Measurements from ENCODE around the gene ROCK2. TPM values are rescaled to one million over a fixed set of nuclear protein-coding genes. Genes with fewer than 3 reads are reported as not detected.

The ROCK2 gene
- total and polyA plus RNA-seq, 9 of the 15 experiments (the other 6 are each of a cell fraction or from before 2014, with no cell fraction given), result 4.9 to 30.6 (median 14.3) TPM

DNA sequence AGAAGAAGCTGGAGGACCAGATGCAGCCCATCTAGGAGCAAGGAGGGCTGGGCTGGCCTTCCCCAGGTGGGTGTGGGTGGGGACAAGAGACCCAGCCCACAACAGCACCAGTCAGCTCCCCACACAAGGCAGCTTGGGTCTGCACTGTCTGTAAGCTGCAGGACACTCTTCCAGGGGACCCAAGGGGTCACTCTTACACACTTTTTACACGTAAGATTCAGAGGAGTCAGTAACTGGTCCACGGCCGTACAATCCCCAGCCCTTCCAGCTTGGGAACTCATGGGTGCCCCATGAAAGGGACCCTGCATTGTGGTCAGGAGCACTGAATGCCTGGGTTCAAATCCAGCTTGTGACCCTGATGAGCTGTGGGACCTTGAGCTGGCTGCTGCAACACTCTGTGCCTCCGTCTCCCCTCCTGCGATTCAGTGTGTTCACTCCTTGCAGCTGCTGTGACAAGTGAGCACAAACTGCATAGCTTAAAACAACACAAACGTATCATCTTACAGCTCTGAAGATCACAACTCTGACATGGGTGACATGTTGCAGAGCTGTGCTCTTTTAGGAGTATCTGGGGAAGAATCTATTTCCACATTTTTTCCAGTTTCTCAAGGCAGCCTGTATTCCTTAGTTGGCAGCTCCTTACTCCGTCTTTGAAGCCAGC, 200.2 kb downstream of the ROCK2 start:
- no TSS peak for BruUV-seq (replicated peaks)

DNA sequence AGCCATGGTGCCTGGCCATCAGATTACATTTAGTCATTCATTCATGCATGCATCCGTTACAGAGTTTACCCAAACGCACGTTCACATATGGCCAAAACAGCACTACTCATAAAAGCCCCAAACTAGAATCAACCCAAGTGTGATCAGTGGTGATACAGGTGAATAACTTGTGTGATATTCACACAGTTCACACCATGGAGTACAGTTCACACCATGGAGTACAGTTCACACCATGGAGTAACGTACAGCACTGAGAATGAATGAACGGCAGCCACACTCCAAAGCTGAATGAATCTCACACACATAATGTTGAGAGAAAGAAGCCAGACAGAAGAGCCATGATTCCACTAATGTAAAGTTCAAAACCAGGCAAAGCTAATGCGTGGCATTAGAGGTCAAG, 201.4 kb downstream of the ROCK2 start:
- DNase-seq (ENCODE audit: extremely low read depth in 1 of 4, low spot score in 3 of 4) (no peak), FAIRE-seq (no peak), ATAC-seq (no peak)
- ChIA-PET CTCF (ENCODE audit: low intra/inter-chr PET ratio) (no interaction called here), POLR2A (interaction anchor here (2.3 kb wide), 1 partner anchor 10 kb away, joined by 7 read pairs; a partner anchor contains a TSS)
- intact Hi-C loops (cut with micrococcal nuclease) (no loop called here), in situ Hi-C loops (cut with MboI) (loop anchor here (25.0 kb wide), 1 partner anchor 269 kb away; no protein-coding TSS in a partner anchor)
- Histone ChIP-seq H3K27ac (ENCODE audit: extremely low read depth, low read depth, low read length) (no peak overlapping the region), H3K4me1 (replicated peaks in 1 of 2; ENCODE audit: control insufficient read depth in 2 of 2, insufficient read depth in 2 of 2, low read length in 2 of 2) (no peaks in the 10 kb centered on the region), H3K4me2 (ENCODE audit: insufficient read depth, low read length) (no peak overlapping the region), H3K36me3 (ENCODE audit: control insufficient read depth, insufficient read depth, low read length) (no peaks in the 10 kb centered on the region), H3K9ac (ENCODE audit: insufficient read depth in 1 of 2, low read depth in 2 of 2, low read length in 2 of 2) (no peak overlapping the region), H3K4me3 (no peak overlapping the region), H3K27me3 (ENCODE audit: control insufficient read depth in 2 of 2, insufficient read depth in 2 of 2, low read length in 2 of 2) (peaks cover 11 to 54% of the 10 kb centered on the region in 2 experiments), H3K9me1 (ENCODE audit: control insufficient read depth, insufficient read depth, low read length) (no peaks in the 10 kb centered on the region), H4K20me1 (replicated peaks; ENCODE audit: control insufficient read depth, insufficient read depth, low read length) (no peaks in the 10 kb centered on the region), H3K79me2 (ENCODE audit: control insufficient read depth, insufficient read depth, low read length) (no peaks in the 10 kb centered on the region), H2AFZ (ENCODE audit: low read depth, low read length) (no peak overlapping the region), H3K9me3 (replicated peaks; ENCODE audit: control insufficient read depth, insufficient read depth, low read depth, low read length) (0 out of 2 replicates have a peak, but pooled peaks cover 4% of the 10 kb centered on the region)
- WGBS (ENCODE audit: insufficient coverage, low coverage, missing lambda C conversion rate), result 0% methylated on average over 6 of the region's 6 CpGs
- no TSS peak for BruUV-seq (replicated peaks)
- TF ChIP-seq SUPT5H (IDR thresholded peaks at IDR 0.05) (no peak), SETDB1 (IDR thresholded peaks at IDR 0.05; ENCODE audit: low read length) (no peak), HDAC3 (IDR thresholded peaks at IDR 0.05; ENCODE audit: borderline replicate concordance, partially characterized antibody) (no peak), CREB1 (IDR thresholded peaks at IDR 0.05) (no peak), CREB1 (CRISPR knock-in tag; IDR thresholded peaks at IDR 0.05) (no peak)
- TF ChIP-seq, protein P1, sequence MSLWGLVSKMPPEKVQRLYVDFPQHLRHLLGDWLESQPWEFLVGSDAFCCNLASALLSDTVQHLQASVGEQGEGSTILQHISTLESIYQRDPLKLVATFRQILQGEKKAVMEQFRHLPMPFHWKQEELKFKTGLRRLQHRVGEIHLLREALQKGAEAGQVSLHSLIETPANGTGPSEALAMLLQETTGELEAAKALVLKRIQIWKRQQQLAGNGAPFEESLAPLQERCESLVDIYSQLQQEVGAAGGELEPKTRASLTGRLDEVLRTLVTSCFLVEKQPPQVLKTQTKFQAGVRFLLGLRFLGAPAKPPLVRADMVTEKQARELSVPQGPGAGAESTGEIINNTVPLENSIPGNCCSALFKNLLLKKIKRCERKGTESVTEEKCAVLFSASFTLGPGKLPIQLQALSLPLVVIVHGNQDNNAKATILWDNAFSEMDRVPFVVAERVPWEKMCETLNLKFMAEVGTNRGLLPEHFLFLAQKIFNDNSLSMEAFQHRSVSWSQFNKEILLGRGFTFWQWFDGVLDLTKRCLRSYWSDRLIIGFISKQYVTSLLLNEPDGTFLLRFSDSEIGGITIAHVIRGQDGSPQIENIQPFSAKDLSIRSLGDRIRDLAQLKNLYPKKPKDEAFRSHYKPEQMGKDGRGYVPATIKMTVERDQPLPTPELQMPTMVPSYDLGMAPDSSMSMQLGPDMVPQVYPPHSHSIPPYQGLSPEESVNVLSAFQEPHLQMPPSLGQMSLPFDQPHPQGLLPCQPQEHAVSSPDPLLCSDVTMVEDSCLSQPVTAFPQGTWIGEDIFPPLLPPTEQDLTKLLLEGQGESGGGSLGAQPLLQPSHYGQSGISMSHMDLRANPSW (CRISPR knock-in tag; IDR thresholded peaks at IDR 0.05), result no peak
- TF ChIP-seq, protein P2, sequence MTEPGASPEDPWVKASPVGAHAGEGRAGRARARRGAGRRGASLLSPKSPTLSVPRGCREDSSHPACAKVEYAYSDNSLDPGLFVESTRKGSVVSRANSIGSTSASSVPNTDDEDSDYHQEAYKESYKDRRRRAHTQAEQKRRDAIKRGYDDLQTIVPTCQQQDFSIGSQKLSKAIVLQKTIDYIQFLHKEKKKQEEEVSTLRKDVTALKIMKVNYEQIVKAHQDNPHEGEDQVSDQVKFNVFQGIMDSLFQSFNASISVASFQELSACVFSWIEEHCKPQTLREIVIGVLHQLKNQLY (CRISPR knock-in tag; conservative IDR thresholded peaks at IDR 0.05), result no peak

More for the DNA sequence above, 200.2 kb downstream of the ROCK2 start:
- WGBS (ENCODE audit: insufficient coverage, low coverage, missing lambda C conversion rate), result 5% methylated on average over 7 of the region's 7 CpGs
- no peak overlapping the region for H3K9ac ChIP-seq (ENCODE audit: insufficient read depth in 1 of 2, low read depth in 2 of 2, low read length in 2 of 2)
- intact Hi-C loops (cut with micrococcal nuclease) (no loop called here), in situ Hi-C loops (cut with MboI) (loop anchor here (25.0 kb wide), 1 partner anchor 268 kb away; no protein-coding TSS in a partner anchor)
- no peaks in the 10 kb centered on the region for H3K9me1 ChIP-seq (ENCODE audit: control insufficient read depth, insufficient read depth, low read length)
- H3K4me3 ChIP-seq, result no peak overlapping the region
- peaks cover 11 to 54% of the 10 kb centered on the region in 2 experiments for H3K27me3 ChIP-seq (ENCODE audit: control insufficient read depth in 2 of 2, insufficient read depth in 2 of 2, low read length in 2 of 2)
- POLR2A ChIA-PET, result interaction anchor here (0.6 to 2.3 kb wide), 4 partner anchors 11 to 433 kb away, joined by 3 to 7 read pairs (median 4); a partner anchor contains a TSS
- CTCF ChIA-PET (ENCODE audit: low intra/inter-chr PET ratio), result interaction anchor here (0.6 kb wide), 1 partner anchor 610 kb away, joined by 3 read pairs; no protein-coding TSS in a partner anchor
- FAIRE-seq, result no peak
- H3K9me3 ChIP-seq (replicated peaks; ENCODE audit: control insufficient read depth, insufficient read depth, low read depth, low read length), result 0 out of 2 replicates have a peak, but pooled peaks cover 4% of the 10 kb centered on the region
- H3K4me1 ChIP-seq (replicated peaks in 1 of 2; ENCODE audit: control insufficient read depth in 2 of 2, insufficient read depth in 2 of 2, low read length in 2 of 2), result no peaks in the 10 kb centered on the region
- DNase-seq (ENCODE audit: extremely low read depth in 1 of 4, low spot score in 3 of 4), result no peak
- H3K79me2 ChIP-seq (ENCODE audit: control insufficient read depth, insufficient read depth, low read length), result no peaks in the 10 kb centered on the region
- H3K36me3 ChIP-seq (ENCODE audit: control insufficient read depth, insufficient read depth, low read length), result no peaks in the 10 kb centered on the region
- H4K20me1 ChIP-seq (replicated peaks; ENCODE audit: control insufficient read depth, insufficient read depth, low read length), result no peaks in the 10 kb centered on the region
- peak; percentile 51 for ATAC-seq
- no peak overlapping the region for H2AFZ ChIP-seq (ENCODE audit: low read depth, low read length)
- no peak overlapping the region for H3K4me2 ChIP-seq (ENCODE audit: insufficient read depth, low read length)
- peak; percentile 58; the same call in 1 of the 2 replicates for TF ChIP-seq ZNF12 (CRISPR knock-in tag; IDR thresholded peaks at IDR 0.05)
- TF ChIP-seq, protein P3, sequence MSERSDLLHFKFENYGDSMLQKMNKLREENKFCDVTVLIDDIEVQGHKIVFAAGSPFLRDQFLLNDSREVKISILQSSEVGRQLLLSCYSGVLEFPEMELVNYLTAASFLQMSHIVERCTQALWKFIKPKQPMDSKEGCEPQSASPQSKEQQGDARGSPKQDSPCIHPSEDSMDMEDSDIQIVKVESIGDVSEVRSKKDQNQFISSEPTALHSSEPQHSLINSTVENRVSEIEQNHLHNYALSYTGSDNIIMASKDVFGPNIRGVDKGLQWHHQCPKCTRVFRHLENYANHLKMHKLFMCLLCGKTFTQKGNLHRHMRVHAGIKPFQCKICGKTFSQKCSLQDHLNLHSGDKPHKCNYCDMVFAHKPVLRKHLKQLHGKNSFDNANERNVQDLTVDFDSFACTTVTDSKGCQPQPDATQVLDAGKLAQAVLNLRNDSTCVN (CRISPR knock-in tag; IDR thresholded peaks at IDR 0.05), result no peak
- H3K27ac ChIP-seq (ENCODE audit: extremely low read depth, low read depth, low read length), result no peak overlapping the region
